NOMO-1 (cell line): ENCODE results near the gene NOL12.
"Not testable (repeated sequence)": the region's sequence is repeated elsewhere in the genome, so short reads cannot be mapped to it uniquely, and the experiment has no call there.

Experiments used
- DNase-seq, 2 experiments: peaks; one replicate each; lab custom pipeline; 2025; ENCODE audit not compliant: unreplicated experiment in 2 of 2; lab: John Stamatoyannopoulos, UW

NOL12 gene

DNA sequence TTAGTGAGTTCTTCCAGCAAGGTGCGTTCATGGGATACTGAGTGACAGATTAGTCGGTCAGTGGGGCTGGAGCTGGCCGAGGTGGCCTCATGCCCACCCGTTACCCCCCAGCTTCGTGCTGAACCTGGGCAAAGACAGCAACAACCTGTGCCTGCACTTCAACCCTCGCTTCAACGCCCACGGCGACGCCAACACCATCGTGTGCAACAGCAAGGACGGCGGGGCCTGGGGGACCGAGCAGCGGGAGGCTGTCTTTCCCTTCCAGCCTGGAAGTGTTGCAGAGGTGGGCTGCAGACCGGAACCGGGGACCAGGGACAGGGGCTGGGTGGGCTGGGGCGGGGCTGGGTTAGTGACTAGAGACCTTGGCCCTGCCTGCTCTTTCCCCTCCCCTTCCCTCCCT lies 7.8 kb upstream of the NOL12 start:
- no peak for DNase-seq

DNA sequence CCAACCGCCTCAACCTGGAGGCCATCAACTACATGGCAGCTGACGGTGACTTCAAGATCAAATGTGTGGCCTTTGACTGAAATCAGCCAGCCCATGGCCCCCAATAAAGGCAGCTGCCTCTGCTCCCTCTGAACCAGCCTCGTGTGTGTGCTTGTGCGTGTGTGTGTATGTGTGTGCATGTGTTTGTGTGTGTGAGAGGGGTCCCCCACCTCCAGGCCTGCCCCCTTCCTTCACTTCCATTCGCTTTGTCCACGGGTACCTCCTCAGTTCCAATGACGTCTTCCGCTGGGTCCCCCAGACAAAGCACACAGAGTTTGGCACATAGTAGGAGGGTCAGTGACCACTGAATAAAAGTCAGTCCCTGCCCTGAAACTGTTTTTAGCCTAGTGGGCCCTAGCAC lies 6.5 kb upstream of the NOL12 start:
- DNase-seq, result no peak

DNA sequence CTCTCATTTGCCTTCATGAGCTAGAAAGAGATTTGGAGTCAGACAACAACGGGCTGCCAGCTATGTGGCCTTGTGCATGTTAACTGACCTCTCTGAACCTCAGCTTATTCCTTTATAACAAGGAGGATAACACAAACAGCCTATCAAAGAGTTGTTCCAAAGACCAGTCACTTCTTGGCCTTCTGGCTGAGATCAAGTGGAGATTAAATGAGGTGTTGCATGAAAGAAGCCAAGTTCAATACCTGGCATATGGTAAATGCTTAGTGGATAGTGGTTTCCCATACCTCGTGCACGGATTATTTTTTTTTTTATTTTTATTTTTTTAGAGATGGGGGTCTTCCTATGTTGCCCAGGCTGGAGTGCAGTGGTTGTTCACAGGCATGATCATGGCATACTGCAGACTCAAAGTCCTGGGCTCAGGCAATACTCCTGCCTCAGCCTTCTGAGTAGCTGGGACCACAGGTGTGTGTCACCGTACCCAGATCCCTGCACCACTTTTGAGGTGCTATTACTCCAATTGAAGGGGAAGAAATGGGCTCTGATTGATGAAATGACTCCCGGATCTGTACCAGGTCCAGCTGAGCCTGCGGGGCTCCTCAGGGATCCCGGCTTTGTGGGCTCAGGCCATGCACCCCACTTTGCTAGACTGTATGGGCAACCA lies 5.8 kb upstream of the NOL12 start:
- no peak for DNase-seq

DNA sequence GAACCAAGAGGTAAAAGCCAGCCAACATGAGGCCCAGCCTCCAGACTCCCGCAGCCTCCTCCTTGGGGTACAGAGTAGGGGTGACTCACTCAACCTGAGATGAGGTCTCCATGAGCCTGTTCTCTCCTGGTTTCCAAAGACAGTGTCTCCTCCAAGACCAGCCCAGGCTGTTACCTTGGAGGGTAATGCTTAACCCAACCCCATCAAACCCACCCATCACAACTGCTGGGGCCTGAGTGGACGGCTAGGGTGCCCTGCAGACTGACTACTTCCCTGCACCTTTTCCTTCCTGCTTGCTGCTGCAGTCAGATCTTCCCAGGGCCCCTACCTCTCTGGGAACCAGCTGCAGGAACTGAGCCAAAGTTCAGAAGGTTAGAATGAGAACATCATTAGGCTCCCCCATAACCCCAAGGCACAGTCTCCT lies 5.1 kb upstream of the NOL12 start:
- no peak for DNase-seq

DNA sequence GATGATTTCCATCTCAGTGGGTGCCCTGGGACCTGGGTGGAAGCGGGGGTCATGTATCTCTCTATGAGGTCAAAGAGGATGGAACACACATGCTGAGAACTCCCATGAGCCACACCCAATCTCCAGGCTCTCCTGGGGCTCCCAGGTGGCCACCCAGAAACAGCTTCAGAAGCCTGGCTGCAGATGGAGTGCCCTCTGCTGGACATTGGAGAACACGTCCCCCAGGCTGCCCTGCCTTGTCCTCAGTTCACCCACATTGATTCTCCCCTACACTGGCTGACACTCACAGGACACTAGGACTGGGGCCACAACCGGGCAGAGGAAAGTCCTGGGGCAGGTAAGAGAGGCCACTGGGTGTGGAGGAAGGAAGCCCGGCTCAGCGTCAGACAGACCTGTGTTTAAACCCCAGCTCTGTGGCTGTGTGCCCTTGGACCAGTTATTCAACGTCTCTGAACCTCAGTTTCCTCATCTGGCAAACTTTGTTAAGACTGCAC lies 4.5 kb upstream of the NOL12 start:
- peak; percentile 64 to 70 for DNase-seq

DNA sequence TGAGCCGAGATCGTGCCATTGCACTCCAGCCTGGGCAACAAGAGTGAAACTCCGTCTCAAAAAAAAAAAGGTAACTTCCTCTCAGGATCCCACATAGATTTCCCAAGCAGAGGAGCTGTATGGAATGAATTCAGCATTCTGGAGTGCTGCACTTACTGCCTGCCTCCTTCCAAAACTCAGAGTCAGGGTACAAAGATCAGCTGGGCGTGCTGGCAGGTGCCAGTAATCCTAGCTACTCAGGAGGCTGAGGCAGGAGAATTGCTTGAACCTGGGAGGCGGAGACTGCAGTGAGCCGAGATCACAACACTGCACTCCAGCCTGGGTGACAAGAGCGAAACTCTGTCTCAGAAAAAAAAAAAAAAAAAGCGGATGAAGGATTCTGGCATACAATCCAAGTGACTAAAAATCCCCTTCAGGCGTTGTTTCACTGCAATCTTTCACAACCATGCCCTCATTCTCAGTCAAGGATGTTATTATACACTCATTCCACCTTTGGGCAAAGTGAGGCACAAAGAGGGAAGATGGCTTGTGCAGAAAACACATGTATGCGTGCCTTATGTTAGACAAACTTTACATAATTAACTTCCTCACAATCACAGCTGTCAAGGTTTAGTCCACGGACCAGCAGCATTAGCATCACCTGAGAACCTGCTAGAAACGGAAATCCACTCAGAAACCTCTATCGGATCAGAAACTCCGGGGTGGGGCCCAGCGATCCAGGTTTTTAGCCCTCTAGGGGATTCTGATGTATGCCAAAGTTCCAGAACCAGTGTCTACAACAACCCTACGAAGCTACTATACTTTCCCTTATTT lies 1.1 kb upstream of the NOL12 start:
- DNase-seq, result peak in 1 of 2 experiments; percentile 14

DNA sequence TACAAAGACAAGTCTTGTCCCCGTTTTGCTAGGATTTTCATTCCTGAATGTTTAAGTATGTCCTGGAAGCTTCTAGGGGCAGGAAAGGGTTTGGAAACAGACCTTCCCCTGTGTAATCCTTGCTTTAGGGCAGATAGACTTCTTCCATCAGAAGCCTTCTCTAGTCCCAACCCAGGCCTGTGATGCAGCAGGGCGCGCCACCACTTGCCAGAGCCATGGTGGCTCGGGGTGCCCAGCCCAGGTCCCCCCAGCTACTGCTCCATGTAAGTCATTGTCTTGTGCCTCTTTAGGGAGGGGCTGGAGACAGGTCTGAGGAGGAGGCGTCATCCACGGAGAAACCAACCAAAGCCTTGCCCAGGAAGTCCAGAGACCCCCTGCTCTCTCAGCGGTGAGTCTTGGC lies 4.3 kb downstream of the NOL12 start:
- DNase-seq, result no peak

DNA sequence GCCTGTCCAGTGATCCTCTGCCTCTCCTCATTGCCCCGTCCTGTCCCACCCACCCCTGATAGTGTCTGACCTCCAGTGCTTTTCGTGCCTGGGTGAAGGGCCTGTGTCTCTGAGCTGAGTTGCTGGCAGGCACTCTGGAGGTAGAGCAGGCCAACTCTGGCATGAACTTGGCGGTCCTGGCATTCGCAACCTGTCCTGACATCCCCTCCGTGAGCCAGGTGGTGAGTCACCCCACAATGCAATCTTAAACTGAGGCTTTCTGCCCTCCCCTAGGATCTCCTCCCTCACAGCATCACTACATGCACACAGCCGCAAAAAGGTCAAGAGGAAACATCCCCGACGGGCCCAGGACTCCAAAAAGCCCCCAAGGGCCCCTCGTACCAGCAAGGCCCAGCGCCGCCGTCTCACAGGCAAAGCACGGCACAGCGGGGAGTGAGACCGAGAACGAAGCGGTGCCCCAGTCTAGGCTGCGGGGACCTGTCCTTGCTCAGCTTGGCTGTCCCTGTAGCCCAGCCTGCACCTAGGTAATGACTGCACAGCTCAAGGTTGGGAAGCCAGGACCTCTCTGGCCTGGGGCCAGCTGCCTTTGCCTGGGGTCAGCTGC lies 4.9 kb downstream of the NOL12 start:
- DNase-seq, result no peak

DNA sequence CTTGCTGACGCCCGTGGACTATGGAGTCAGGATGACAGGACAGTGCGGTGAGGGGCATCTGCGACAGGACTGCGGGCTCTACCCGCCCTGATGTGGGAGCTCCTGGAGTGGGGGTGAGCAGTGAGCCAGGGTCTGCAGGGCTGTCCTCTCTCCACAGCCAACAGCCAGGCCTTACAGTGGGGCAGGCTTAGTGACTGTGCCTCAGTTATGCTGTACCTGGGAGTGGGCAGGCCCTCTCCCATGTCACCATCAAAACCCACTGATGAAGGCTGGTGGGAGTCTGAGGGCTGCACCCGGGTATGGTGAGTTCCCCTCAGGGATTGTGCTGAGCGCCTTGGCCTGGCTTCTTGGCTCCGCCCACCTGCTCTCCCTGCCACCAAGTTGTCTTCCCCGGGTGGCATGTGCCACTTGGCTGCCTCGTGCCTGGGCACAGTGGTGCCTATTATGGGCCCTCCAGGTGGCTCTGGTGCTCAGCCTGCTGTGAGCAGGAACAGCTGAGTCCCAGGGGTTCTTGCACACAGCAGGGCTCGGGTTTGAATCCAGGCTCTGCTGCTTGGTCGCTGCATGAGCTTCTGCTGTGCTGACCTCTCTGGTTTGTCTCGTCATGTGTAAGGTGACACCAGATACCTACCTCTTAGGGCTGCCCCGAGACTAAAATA lies 6.6 kb downstream of the NOL12 start:
- DNase-seq, result no peak

DNA sequence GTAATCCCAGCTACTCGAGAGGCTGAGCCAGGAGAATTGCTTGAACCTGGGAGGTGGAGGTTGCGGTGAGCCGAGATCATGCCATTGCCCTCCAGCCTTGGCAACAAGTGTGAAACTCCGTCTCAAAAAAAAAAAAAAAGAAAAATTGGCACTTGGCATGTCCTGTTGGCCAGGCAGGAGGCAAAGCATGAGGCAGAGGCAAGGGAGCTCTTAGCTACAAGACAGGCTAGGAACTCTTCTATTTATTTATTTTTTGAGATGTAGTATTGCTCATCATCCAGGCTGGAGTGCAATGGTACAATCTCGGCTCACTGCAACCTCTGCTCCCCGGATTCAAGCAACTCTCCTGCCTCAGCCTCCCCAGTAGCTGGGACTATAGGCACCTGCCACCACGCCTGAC lies 8.0 kb downstream of the NOL12 start:
- not testable (repeated sequence) for DNase-seq

DNA sequence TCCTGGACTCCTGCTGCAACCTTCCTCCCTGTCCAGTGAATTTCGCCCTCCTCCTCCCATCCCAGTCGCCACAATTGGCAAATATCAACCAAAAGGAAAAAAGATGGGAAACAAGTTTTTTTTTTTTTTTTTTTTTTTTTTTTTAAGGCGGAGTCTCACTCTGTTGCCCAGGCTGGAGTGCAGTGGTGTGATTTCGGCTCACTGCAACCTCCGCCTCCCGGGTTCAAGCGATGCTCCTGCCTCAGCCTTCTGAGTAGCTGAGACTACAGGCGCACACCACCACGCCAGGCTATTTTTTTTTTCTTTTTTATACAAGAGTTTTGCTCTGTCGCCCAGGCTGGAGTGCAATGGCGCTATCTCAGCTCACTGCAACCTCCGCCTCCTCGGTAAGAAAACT lies 10.1 kb downstream of the NOL12 start:
- DNase-seq, result not testable (repeated sequence)

DNA sequence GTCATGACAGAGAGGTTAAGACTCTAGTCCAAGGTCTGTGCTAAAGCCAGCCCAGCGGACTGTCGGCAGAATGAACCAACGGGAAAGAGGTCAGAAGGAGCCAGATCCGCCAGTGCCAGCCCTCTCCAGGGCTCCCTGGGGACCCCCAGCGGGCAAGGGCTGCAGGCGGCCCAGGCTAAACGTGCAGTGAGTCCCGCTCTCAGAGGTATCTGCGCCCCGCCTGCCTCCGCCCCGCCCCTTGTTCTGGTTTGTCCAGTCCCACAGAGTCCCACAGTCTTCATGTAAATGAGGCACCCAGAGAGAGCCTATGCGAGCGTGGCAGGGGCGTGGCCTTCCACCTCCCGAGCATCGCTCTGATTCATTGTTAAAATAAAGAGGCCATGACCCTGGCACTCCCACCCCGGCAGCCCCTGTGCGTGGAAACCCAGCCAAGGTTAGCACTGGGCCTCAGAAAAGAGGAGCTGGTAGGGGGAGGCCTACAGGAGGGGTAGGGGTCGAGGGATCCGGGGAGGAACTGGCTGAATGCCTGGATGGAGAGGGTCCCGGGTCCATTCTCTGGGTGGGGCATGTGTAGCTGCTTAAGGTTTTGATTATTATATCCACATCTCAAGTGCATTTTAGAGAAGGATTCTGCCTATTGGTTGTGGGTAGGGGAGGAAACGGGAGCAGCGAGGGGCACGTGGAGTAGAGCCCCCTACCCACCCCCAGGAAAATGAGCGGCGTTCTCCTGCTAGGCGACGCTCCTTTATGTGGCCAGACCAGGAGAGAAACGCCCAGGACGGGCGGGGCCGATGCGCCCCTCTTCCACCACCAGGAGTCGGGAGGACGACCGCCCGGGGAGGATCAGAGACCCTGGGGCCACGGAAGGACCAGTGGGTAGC lies 10.8 kb downstream of the NOL12 start, which contains the start of gene TRIOBP:
TSS of gene TRIOBP (plus strand) at position 392 of the 881 bp plus-strand sequence. CDS start 4,318 bp downstream, outside the sequence.
- DNase-seq, result peak in 1 of 2 experiments; percentile 12

DNA sequence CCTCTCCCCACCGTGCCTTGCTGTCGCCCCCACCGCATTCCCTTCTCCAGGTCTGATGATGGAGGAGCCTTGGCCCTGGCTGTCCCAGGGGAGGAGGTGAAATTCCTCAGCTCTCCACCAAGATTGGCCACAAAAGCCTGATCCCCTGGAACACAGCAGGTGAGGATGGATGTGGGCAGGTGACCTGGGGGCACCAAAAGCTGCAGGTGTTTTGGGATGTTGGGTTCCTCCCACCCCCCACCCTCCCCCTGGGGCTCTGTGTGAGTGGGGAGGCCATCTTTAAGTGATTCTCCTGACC lies 11.3 kb downstream of the NOL12 start:
- no peak for DNase-seq

DNA sequence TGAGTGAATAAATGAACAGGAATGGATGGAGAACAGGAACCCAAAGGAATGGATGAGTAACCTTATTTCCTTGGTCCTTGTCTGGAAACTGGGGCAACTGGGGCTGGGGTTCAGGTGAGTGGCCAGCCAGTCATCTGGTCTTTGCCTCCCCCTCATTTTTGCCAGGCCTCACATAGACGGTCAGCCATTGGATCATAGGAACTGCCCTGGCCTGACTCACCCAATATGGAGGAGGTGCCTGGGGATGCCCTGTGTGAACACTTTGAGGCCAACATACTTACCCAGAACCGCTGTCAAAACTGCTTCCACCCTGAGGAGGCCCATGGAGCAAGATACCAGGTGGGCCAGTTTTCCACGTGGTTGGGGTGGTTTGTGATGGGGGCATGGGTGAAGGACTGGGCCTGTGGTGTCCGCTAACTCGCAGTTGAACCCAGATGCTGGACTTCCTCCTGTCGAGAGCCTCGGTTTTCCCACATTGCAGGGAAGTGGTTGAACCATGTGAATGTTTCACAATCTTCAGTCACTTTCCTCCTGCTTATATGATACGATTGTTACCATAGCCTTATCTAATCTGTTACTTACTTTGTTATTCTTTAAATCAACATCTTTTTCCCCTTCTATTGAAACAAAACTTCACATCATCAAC lies 15.1 kb downstream of the NOL12 start:
- peak in 1 of 2 experiments; percentile 47 for DNase-seq

DNA sequence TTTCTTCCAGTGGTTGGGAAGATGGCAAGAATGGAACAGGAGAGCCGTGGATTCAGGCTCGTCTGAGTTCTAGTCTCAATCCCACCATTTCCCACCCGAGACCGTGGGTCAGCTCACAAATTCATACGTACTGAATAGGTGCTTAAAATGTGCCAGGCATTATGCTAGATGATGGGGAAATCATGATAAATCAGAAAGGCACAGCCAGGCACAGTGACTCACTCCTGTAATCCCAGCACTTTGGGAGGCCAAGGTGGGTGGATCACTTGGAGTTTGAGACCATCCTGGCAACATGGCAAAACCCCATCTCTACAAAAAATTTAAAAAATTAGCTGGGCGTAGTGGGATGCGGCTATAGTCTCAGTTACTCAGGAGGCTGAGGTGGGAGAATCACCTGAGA lies 17.8 kb downstream of the NOL12 start:
- no peak for DNase-seq

DNA sequence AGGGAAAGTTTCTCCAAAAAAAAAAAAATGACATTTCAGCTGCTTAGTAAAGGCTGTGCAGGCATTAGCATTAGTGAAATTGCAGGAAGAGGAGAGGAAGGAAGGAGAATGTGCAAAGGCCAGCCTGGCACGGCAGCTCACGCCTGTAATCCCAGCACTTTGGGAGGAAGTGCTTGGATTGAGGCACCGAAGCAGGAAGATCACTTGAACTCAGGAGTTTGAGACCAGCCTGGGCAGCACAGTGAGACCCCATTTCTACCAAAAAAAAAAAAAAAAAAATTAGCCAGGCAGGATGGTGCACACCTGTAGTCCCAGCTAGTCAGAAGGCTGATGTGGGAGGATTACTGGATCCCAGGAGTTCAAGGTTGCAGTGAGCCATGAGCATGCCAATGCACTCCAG lies 18.5 kb downstream of the NOL12 start:
- DNase-seq, result no peak

DNA sequence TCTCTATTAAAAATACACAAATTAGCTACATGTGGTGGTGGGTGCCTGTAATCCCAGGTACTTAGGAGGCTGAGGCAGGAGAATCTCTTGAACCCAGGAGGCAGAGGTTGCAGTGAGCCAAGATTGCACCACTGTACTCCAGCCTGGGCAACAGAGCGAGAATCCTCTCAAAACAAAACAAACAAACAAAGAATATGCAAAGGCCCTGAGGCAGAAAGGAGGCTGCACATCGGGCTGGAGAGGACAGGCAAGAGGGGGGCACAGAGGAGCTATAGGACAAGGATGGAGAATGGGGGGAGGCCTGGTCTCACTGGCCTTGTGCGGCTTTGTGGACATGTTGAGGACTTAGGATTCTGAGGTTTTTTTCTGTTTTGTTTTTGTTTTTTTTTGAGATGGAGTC lies 19.1 kb downstream of the NOL12 start:
- DNase-seq, result no peak

DNA sequence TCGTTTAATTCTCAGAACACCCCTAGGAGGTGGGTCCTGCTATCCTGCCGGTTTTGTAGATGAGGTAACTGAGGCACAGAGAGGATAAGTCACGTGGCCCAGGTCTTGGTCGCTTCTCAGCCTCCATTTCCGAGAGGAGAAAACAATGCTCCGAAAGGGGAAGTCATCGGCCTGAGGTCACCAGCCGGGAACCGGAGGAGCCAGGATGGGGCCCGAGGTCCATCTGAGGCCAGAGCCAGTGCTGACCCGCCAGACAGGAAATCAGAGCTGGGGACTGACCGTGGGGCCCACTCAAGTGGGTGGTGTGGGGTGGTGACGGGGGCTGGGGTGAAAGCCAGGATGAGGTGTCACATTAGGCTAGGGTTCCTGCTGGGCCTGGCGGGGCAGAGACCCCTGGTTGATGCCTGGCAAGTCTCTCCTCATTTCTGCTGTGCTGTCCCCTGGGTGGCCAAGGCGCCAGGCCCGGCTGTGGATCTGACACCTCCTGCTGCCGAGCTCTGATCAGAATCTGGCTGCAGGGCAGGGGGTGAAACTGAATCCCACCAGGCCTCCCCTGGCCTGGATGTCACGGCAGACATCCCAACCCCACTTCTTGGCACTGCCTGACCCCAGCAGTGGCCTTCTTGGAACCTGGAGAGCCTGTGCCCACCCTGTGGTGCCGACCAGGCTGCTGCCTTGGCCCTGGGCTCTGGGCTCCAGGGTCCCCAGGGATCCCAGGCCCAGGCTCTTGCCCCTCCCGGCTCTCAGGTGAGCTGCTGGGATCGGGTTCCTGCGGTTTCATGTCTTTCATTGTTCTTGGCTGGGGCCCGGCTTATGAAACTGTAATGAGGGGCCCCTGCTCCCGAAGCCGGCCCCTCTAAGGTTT lies 22.7 kb downstream of the NOL12 start:
- peak in 1 of 2 experiments; percentile 11 for DNase-seq

DNA sequence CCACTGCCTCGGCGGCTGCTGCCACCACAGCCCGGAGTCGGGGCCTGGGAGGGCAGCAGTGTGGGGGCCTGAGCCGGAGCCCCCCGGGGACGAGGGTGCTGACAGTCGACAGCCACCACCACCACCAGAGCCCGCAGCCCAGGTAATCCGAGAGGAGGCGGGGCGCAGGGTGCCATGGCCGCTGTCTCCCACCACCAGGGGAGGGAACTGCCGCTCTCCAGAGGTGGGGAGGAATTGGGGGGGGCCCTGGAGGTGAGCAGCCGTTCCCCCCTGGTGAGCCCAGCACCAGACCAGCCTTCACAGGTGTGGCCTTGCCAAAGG lies 23.3 kb downstream of the NOL12 start:
- no peak for DNase-seq
